HG03064 (cell line): ENCODE data around the gene ST6GALNAC2.

Source experiments
- ATAC-seq: cut with Tn5 transposase; IDR thresholded peaks from one replicate; pipeline ENCODE4 v1.9.1; 2021; ENCODE audit warnings: low read depth; ENCODE audit not compliant: unreplicated experiment

The ST6GALNAC2 gene

GRCh38 chr17:76557368-76558197 is 28.1 kb downstream of the ST6GALNAC2 start:
- peak; percentile 54 for ATAC-seq

GRCh38 chr17:76556765-76557367 is 28.8 kb downstream of the ST6GALNAC2 start:
- ATAC-seq = peak; percentile 13

- no peak for ATAC-seq
Observed at GRCh38 chr17:76554131-76554530, 31.5 kb downstream of the ST6GALNAC2 start.

GRCh38 chr17:76553178-76553908 is 32.3 kb downstream of the ST6GALNAC2 start:
- no peak for ATAC-seq

GRCh38 chr17:76551685-76552084 is 34.0 kb downstream of the ST6GALNAC2 start:
- no peak for ATAC-seq

- ATAC-seq = no peak
Observed at GRCh38 chr17:76550712-76551615, 34.7 kb downstream of the ST6GALNAC2 start.

- ATAC-seq = no peak
Observed at GRCh38 chr17:76549539-76549938, 36.1 kb downstream of the ST6GALNAC2 start.

- no peak for ATAC-seq
Observed at GRCh38 chr17:76549215-76549518, 36.5 kb downstream of the ST6GALNAC2 start.

- ATAC-seq = no peak
Observed at GRCh38 chr17:76548378-76549214, 37.1 kb downstream of the ST6GALNAC2 start.

GRCh38 chr17:76547642-76548202 is 37.9 kb downstream of the ST6GALNAC2 start:
- ATAC-seq = no peak

GRCh38 chr17:76547183-76547641 is 38.4 kb downstream of the ST6GALNAC2 start:
- ATAC-seq = no peak

- no peak for ATAC-seq
Observed at GRCh38 chr17:76546556-76547182, 39.0 kb downstream of the ST6GALNAC2 start.

- ATAC-seq = no peak
Observed at GRCh38 chr17:76545918-76546555, 39.6 kb downstream of the ST6GALNAC2 start.

GRCh38 chr17:76544546-76545365 is 40.9 kb downstream of the ST6GALNAC2 start:
- no peak for ATAC-seq

GRCh38 chr17:76543826-76544545 is 41.7 kb downstream of the ST6GALNAC2 start:
- no peak for ATAC-seq

GRCh38 chr17:76543482-76543825 is 42.2 kb downstream of the ST6GALNAC2 start:
- ATAC-seq = no peak

- ATAC-seq = no peak
Observed at GRCh38 chr17:76542984-76543383, 42.7 kb downstream of the ST6GALNAC2 start.
